Adipocyte (in vitro differentiated cells): ENCODE measurements around the gene SCN4A.

Experiments
- DNase-seq: peaks from one replicate; pipeline ENCODE4 v3.0.0-alpha.2; 2015; ENCODE audit warnings: low read depth
- H3K27me3 ChIP-seq: replicated peaks from 2 replicates; pipeline ENCODE4 v1.7.0; 2013; ENCODE audit warnings: mild to moderate bottlenecking, low read length, moderate library complexity; ENCODE audit not compliant: control insufficient read depth, insufficient read depth
- H3K36me3 ChIP-seq: 2 replicates; pipeline ENCODE4 v1.7.0; 2013; ENCODE audit warnings: low read length, mild to moderate bottlenecking, moderate library complexity; ENCODE audit not compliant: control insufficient read depth, insufficient read depth, severe bottlenecking
- H3K4me1 ChIP-seq: 2 replicates; pipeline ENCODE4 v1.7.0; 2013; ENCODE audit warnings: mild to moderate bottlenecking, low read length, moderate library complexity; ENCODE audit not compliant: control insufficient read depth, insufficient read depth
- H3K4me3 ChIP-seq: 2 replicates; pipeline ENCODE4 v1.7.0; 2013; ENCODE audit warnings: mild to moderate bottlenecking, low read length, moderate library complexity
- H3K9ac ChIP-seq: 2 replicates; pipeline ENCODE4 v1.7.0; 2013; ENCODE audit warnings: mild to moderate bottlenecking, low read length, moderate library complexity
- H3K9me3 ChIP-seq: 2 replicates; pipeline ENCODE4 v1.7.0; 2013; ENCODE audit warnings: mild to moderate bottlenecking, low read length, moderate library complexity; ENCODE audit not compliant: control insufficient read depth

The SCN4A gene

GRCh38 chr17:63999680-64000531 is 27.2 kb upstream of the SCN4A start:
- H3K9me3 ChIP-seq: no peaks in the 10 kb centered on the region
- peaks cover 37% of the 10 kb centered on the region for H3K27me3 ChIP-seq
- peaks cover 12% of the 10 kb centered on the region for H3K4me1 ChIP-seq
- H3K9ac ChIP-seq: no peak overlapping the region
- H3K4me3 ChIP-seq: no peak overlapping the region
- DNase-seq: no peak
- no peaks in the 10 kb centered on the region for H3K36me3 ChIP-seq

DNA sequence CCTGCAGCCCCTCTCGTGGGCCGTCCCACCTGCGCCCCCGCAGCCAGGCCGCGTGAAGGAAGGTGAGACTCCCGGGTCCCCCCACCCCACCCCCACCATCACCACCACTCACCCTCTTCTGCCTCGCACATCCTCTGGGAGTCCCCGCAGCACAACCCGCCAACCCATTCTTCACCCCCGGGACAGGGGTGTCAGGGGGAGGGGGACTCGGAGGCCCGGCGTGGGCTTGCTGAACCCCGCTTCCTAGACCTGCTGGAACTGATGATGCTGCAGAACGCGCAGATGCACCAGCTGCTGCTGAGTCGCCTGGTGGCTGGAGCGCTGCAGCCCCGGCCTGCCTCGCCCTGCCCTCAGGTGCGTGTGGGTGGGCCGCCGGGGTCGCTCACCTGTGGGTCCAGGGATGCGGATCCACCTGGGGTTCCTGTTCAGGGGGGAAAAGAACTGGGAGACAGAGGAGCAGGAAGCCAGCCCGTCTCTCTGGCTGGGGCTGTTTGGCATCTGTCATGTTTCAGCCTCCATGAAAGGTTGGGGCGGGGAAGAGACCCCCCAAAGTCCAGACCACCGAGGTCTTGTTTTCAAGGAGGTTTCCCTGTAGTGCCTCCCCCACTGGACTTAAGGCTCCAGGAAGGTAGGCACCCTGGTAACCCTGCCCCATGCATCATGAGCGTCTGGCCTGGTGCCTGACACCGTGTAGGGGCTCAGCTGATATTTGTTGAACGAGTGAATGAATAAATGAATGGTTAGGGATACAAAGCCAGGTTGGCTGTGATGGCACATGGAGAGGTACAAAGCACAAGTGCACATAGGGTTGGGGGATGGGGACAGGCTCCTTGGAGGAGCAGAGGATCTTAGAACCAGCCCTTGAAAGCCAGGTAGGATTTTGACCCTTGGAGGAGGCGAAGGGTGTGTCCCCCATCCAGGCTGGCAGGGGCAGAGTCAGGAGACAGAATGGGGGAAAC is 26.3 kb upstream of the SCN4A start:
- no peaks in the 10 kb centered on the region for H3K9me3 ChIP-seq
- H3K9ac ChIP-seq: no peak overlapping the region
- no peak for DNase-seq
- no peaks in the 10 kb centered on the region for H3K36me3 ChIP-seq
- peaks cover 12% of the 10 kb centered on the region for H3K4me1 ChIP-seq
- H3K27me3 ChIP-seq: peaks cover 42% of the 10 kb centered on the region
- H3K4me3 ChIP-seq: peak overlapping the region; percentile 83

DNA sequence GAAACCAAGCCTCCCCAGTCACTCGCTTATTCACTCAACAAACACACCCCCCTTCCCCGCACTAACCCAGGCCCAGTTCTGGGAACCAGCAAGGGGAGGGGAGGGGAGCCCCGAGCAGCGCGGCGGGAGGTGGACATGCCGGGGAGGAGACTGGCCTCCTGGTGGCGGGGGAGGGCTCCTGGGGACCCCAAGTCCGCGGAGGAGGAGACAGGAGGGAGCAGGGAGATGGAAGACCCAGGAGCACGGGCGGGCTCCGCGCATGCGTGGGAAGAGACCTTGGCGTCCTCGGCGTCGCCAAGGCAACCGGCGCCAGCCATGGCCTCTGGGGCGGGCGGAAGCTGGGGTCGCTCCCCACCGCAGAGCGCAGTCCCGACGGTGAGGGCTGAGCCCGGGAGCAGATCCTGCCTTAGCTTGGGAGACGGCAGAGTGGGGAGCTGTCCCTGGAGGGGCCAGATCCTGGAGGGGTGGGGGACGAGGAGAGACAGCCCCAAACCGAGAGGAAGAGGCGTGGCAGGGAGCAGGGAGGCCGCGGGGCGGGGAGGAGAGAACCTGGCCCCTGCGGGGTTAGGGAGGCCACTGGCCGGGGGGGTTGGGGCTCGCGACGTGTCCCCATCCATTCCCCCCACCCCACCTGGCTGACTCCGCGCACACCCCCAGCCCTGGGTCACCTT is 25.5 kb upstream of the SCN4A start, which contains the start of gene PRR29:
Gene PRR29 (plus strand): TSS at position 302 of the 671 bp plus-strand sequence. CDS start 14 bp downstream, at position 316.
- Histone ChIP-seq H3K4me1 (peaks cover 12% of the 10 kb centered on the region), H3K9ac (peak within 1 kb of the TSS; percentile 62), H3K4me3 (peak within 1 kb of the TSS; percentile 83), H3K9me3 (no peaks in the 10 kb centered on the region), H3K27me3 (peaks cover 49% of the 10 kb centered on the region), H3K36me3 (no peaks in the 10 kb centered on the region)
- peak; percentile 78 for DNase-seq

GRCh38 chr17:63997341-63998048 is 24.8 kb upstream of the SCN4A start:
- Histone ChIP-seq H3K4me3 (peak overlapping the region; percentile 83), H3K4me1 (peaks cover 12% of the 10 kb centered on the region), H3K36me3 (no peaks in the 10 kb centered on the region), H3K9me3 (no peaks in the 10 kb centered on the region), H3K9ac (peak overlapping the region; percentile 10), H3K27me3 (peaks cover 53% of the 10 kb centered on the region)
- no peak for DNase-seq

- H3K9ac ChIP-seq: no peak overlapping the region
- no peaks in the 10 kb centered on the region for H3K9me3 ChIP-seq
- H3K4me1 ChIP-seq: peaks cover 6% of the 10 kb centered on the region
- no peak for DNase-seq
- peaks cover 62% of the 10 kb centered on the region for H3K27me3 ChIP-seq
- H3K36me3 ChIP-seq: no peaks in the 10 kb centered on the region
- H3K4me3 ChIP-seq: no peak overlapping the region
Observed at GRCh38 chr17:63996430-63997182, 23.9 kb upstream of the SCN4A start.

GRCh38 chr17:63995626-63996025 is 22.9 kb upstream of the SCN4A start:
- Histone ChIP-seq H3K4me1 (peaks cover 6% of the 10 kb centered on the region), H3K36me3 (no peaks in the 10 kb centered on the region), H3K27me3 (peaks cover 67% of the 10 kb centered on the region), H3K9ac (no peak overlapping the region), H3K9me3 (no peaks in the 10 kb centered on the region), H3K4me3 (no peak overlapping the region)
- no peak for DNase-seq

GRCh38 chr17:63993368-63993985 is 20.8 kb upstream of the SCN4A start:
- peaks cover 76% of the 10 kb centered on the region for H3K27me3 ChIP-seq
- no peak for DNase-seq
- H3K4me3 ChIP-seq: no peak overlapping the region

GRCh38 chr17:63991611-63992010 is 18.9 kb upstream of the SCN4A start:
- H3K9me3 ChIP-seq: no peaks in the 10 kb centered on the region
- peaks cover 59% of the 10 kb centered on the region for H3K27me3 ChIP-seq
- H3K4me1 ChIP-seq: no peaks in the 10 kb centered on the region
- no peak overlapping the region for H3K9ac ChIP-seq
- H3K4me3 ChIP-seq: no peak overlapping the region
- DNase-seq: no peak
- H3K36me3 ChIP-seq: no peaks in the 10 kb centered on the region

More at GRCh38 chr17:63993368-63993985, 20.8 kb upstream of the SCN4A start:
- Histone ChIP-seq H3K9ac (no peak overlapping the region), H3K36me3 (no peaks in the 10 kb centered on the region), H3K9me3 (no peaks in the 10 kb centered on the region), H3K4me1 (peaks cover 6% of the 10 kb centered on the region)

DNA sequence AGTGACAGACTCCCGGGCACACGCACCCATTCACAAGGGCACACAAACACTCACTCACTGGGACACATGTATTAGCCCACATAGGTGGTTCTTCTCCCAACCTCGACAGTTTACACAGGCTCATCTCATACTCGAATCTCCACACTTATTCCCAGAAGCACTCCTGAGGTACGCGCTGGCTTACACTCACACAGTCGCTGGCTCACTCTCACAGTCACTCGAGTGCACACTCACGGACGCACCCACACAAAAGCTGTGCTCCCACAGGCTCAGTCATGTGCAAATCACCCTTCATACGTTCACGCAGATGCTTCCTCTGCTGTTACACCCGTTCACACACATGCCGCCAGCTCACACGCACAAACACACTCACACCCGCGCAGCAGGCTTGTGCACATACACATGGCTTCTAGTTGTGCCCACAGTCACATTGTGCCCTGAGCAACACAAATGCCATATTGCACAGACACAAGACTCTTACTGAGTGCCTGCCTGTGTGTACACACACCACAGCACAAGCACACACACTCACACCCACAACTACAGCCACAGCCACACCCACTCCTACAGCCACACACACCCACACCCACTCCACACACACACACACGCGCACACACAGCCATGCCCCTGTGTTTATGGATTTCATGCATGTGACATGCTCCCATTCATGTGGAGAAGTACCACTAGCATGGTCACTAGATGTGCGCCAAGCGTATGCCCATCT is 17.1 kb upstream of the SCN4A start:
- Histone ChIP-seq H3K4me3 (no peak overlapping the region), H3K4me1 (peaks cover 11% of the 10 kb centered on the region), H3K27me3 (peaks cover 44% of the 10 kb centered on the region), H3K9ac (no peak overlapping the region), H3K9me3 (no peaks in the 10 kb centered on the region), H3K36me3 (no peaks in the 10 kb centered on the region)
- no peak for DNase-seq
